GM03348 (cell line): Measurements from ENCODE around the gene ENTPD6.

ENCODE experiments used
- DNase-seq: peaks from one replicate; pipeline ENCODE4 v3.0.0; 2012; ENCODE audit warnings: low spot score

ENTPD6 gene

DNA sequence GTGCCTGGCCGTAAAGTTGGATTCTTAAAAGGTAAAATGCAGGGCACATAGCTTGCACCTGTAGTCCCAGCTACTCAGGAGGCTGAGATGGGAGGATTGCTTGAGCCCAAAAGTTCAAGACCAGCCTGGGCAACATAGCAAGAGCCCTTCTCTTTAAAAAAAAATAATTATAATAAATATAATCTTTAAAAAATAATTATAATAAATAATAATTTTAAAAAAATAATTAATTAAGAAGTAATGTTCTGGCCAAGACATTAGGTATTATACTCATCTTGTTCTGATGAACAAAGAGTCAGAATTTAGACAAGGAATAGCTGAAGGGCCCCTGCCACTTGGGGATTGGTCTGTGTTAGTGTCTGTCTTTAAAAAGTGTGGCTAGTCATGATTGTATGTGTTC lies 13.9 kb downstream of the ENTPD6 start:
- no peak for DNase-seq

DNA sequence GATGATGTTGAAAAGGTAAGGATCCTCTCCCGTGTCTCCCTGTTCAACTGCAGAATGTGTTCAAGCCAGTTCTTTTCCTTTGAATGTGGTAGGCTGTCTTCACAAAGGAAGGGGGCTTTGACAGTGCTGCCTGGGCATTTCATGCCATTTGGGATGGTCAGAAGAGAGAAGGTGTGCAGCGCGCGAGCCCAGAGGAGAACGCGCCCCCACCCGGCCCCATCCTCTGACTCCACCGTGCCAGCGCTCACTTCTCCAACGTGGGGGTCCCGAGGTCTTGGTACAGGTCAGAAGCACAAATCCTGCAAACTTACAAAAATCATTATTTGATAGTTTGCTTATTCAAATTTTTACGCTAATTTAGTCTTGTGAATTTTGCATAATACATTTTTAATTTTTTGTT lies 14.4 kb downstream of the ENTPD6 start:
- no peak for DNase-seq

DNA sequence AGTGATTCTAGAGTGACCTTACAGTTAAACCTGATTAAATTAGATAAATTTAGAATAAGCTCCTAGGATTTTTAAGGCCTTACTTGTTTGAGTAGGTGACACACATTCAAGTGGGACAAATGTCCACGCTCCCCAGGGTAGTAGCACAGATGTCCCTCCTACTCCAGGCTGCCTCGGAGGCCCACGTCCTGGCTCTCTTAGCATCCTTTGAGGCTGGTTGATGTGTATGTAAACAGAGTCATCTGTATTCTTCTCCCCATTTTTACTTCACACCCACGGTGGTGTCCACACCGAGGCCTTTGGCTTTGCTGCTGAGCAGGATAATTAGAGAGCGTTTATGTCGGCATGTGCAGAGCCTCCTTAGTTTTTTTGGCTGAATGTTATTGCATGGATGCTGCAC lies 15.8 kb downstream of the ENTPD6 start:
- DNase-seq = no peak

DNA sequence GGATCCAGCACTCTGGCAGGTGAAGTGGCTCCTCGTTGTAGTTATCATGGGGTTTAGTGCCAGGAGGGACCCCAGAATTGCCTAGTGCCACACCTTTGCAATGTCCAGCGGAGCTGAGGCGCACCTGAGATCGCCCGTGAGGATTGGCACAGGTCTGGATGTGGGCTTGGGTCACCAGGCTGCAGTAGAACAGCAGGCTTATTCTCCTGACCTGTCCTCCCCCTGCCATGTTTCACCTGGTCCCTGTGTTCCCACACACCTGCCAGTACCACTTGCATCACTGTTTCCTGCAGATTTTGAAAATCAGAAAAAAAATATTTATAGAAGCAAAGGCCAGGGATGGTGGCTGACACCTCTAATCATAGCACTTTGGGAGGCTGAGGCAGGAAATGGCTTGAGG lies 16.7 kb downstream of the ENTPD6 start:
- DNase-seq = no peak

DNA sequence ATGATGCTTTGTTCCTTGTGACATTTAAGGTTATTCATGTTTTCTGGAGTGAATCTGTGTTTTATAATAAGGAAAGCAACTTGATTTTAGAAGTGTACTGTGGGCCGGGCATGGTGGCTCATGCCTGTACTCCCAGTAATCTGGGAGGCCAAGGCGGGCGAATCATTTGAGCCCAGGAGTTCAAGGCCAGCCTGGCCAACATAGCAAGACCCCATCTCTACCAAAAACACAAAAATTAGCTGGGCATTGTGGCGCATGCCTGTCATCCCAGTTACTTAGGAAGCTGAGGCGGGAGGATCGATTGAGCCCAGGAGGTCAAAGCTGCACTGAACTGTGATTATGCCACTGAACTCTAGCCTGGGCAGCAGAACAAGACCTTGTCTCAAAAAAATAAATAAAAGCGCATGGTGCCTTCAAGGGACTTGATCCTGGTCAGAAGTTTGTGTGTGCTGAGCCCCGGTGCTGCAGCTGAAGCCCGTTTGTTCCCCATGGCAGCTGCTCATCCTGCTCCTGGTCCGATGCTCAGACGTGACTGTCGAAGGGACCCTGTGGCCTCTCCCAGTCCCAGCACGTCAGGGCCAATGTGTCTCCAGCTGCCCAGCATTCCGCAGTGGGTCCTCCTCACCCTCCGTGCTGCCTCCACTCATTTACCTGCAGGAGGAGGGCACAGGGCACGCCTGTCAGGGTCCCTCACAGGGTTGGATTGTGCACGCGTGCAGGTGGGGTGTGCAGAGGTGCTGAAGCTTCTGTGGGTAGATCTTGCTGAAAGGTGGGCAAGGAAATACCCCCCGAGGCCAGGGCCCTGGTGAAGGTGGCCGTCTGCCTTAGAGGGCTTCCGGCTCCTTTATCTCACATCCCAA lies 18.3 kb downstream of the ENTPD6 start:
- DNase-seq = no peak

DNA sequence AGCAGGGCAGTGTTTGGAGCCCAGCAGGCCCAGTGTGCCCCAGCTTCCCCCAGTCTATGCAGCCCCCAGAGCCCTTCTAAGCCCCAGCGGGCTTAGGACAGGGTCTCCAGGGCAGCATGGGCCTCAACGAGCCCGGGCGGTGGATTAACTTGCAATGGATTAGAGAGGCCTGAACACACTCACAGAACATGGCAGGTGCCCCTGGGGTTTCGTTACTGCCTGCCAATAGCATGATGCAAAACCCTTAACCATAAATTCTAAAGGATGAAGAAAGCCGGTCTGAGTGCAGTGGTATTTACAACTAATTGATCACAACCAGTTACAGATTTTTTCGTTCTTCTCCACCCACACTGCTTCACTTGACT lies 18.9 kb downstream of the ENTPD6 start:
- DNase-seq = no peak

DNA sequence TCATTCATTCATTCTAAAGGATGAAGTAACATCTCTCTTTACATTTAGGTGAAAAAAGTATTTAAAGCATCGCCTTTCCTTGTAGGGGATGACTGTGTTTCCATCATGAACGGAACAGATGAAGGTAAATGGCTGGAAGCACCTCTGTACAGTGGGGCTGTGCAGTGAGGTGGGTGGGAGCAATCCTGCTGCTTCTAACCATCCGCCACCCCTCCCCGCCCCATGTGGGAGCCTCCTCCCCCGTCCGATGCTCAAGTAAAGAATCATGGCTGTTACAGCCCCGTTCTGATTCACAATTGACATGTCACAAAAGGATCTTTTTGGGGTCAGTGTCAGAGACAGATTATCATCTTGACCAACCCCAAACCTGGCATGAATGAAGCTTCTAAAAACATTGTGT lies 19.3 kb downstream of the ENTPD6 start:
- no peak for DNase-seq

DNA sequence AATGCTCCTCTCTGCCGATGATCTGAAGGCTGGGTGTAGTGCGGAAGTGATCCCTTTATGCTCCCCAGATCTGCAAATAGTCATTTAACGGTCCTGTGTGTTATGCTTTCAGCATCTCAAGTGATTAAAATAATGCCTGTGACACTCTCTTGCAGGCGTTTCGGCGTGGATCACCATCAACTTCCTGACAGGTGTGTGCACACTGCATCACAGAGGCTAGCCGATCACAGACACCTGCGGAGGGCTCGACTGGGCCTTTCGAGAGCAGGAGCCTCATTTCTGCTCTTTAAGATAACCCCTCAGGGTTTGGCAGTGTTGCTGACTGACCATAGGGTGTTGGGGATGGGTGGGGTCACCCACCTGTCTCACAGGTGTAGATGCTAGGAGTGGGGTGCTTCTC lies 20.0 kb downstream of the ENTPD6 start:
- no peak for DNase-seq

DNA sequence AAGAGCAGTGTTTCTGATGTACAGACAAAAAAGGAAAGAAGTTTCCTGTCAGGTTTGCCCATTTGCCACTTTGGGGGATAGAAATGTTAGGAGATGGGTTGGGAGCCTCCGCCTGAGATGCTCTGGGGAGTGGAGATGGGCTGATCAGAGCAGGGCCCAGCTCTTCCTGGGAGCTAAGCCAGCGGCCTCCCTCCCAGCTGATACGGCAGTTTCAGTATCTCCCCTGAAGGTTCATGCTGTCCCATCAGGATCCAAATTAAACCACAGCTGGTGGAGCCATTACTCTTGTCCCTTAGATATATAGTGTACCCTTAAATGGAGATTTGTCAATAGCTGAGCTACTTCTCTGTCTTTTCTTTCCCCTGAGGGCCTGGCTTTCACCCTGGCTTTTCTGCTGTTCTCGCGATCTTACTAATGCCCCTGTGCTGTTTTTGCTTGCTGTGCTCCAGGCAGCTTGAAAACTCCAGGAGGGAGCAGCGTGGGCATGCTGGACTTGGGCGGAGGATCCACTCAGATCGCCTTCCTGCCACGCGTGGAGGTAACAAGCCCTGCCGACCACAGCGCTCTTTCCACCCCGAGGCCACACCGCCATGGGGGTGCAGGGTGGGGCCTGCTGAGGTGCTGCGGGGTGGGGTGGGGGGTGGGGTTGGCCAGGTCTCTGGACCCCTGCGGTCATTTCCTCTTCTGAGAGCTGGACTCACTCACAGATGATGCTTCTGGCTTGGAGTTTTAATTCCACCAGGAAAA lies 20.9 kb downstream of the ENTPD6 start:
- DNase-seq = no peak

DNA sequence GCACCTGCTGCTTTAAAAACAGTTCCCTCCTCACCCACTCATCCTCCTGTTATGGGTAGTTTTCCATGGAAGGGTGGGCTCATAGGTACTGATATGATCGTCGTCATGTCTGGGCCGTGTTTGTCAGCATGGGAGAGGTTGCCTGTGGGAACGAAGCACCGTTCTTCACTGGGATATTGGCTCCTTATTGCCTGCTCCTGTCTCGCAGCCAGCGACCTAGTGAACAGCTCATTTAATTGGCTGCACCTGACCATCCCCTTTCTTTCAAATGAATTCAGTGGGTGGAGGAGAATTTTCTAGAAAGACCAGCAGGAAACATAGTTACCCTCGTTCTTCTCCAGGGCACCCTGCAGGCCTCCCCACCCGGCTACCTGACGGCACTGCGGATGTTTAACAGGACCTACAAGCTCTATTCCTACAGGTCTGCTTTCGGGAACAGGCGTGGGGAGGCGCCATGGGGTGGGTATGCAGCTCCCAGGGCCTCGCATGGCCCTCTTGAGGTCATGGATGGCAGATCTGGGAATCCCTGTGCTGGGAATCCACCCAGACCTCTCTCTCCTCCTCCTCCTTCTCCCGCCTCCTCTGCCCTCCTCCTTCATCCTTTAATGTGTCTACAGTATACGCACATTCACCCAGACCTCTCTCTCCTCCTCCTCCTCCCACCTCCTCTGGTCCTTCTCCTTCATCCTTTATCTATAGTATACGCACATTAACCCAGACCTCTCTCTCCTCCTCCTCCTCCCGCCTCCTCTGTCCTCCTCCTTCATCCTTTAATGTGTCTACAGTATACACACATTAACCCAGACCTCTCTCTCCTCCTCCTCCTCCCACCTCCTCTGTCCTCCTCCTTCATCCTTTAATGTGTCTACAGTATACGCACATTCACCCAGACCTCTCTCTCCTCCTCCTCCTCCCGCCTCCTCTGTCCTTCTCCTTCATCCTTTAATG lies 21.9 kb downstream of the ENTPD6 start:
- no peak for DNase-seq

DNA sequence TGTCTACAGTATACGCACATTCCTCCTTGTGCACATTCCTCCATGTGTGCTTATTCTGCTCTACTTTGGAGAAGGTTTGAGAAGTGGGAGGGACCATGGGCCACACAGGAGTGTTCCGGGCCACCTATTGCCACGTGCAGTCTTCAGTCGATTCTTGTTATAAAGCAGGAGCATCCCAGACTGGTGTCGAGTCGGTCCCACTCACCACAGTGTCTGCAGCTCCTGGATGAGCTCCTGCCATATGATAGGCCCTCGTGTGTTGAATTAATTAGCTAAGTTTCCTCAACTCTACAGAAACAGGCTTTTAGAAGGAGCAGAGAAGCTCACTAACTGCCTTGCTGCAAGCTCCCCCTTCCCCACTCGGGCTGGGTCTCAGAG lies 22.6 kb downstream of the ENTPD6 start:
- no peak for DNase-seq

DNA sequence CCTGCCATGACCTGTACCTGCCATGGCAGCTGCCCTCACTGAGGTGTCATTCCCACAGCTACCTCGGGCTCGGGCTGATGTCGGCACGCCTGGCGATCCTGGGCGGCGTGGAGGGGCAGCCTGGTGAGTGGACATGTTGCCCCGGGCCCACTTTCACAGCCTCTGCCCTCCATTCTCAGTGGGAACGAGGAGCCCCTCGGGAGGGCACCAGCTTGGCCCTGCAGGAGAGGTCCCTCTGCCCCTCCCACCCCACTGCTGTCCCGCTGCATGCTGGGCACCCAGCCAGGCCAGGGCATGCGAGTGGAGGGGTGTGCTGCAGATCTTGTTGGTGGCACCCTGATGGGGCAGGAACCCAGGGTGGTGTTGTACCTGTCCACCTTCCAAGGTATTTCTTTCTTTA lies 23.0 kb downstream of the ENTPD6 start:
- no peak for DNase-seq

DNA sequence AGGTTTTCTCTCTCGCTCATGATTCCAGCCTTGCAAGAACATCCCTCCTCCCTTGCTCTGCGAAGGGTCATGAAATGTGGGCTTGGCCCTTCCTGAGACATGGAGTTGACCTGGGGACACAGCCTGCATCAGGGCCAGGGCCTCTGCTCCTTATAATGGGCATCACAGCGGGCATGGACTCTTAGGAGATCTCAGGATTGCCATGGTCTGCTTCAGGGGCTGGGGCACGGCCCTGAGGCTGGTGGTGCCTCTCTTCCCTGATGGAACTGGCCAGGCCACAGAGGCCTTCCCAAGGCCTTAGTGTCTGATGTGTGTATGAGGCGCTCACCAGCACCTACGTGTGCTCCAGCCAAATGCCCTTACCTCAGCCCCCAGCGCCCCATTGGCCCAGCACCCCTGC lies 23.9 kb downstream of the ENTPD6 start:
- DNase-seq = no peak

DNA sequence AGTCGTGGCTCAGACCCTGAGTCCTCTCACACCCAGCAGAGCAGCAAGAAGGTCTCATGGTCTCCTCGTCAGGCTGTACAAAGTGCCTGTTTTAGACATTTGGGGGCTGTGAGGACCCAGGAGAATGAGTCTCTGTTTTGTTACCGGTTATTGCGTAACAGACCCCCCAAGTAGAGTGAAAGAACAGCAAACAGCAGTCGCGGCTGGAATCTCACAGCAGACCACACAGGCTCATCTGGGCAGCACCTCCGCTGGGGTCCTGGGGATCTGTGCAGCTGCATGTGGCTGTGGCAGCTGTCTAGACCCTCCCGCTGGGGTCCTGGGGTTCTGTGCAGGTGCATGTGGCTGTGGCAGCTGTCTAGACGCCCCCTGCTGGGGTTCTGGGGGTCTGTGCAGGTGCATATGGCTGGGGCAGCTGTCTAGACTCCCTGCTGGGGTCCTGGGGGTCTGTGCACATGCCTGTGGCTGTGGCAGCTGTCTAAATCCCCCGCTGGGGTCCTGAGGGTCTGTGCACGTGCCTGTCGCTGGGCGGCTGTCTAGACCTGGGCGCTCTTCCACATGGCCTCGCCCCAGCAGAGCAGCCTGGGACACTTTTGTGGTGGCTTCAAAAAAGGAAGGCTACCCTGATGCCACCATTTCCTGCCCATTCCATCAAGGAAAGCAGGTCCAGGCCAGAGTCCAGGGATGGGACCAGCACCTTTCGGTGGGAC lies 24.7 kb downstream of the ENTPD6 start:
- DNase-seq = no peak

DNA sequence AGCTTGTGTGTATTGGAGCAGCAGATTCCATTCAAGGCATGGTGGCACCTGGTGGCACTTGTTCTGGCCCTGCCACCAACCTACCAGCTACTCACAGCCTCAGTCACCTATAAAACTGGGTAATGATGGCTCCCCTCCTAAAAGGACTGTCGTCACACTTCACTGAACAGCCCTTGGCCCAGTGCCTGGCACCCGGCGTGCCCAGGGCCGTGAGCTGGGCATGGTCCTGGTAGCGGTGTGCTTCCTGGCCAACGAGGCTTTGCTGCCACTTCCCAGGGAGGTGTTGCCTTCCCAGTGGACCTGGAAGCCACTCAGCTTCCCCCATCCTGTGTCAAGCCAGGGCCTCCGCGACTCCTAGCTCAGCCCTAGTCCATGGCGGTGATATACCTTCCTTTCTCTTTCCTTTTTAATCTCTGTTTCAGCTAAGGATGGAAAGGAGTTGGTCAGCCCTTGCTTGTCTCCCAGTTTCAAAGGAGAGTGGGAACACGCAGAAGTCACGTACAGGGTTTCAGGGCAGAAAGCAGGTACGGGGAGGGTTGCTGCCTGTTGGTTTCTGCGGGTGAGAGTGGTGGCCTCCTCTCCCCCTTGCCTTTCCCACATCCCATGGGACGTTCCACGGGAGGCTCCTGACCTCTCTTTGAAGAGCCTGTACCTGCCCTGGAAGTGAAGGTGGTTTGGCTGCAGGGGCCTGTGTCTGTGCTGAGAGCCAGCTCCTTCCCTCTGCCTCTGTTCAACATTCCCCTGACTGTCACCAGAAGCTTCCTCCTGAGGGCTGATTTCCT lies 25.5 kb downstream of the ENTPD6 start:
- no peak for DNase-seq

DNA sequence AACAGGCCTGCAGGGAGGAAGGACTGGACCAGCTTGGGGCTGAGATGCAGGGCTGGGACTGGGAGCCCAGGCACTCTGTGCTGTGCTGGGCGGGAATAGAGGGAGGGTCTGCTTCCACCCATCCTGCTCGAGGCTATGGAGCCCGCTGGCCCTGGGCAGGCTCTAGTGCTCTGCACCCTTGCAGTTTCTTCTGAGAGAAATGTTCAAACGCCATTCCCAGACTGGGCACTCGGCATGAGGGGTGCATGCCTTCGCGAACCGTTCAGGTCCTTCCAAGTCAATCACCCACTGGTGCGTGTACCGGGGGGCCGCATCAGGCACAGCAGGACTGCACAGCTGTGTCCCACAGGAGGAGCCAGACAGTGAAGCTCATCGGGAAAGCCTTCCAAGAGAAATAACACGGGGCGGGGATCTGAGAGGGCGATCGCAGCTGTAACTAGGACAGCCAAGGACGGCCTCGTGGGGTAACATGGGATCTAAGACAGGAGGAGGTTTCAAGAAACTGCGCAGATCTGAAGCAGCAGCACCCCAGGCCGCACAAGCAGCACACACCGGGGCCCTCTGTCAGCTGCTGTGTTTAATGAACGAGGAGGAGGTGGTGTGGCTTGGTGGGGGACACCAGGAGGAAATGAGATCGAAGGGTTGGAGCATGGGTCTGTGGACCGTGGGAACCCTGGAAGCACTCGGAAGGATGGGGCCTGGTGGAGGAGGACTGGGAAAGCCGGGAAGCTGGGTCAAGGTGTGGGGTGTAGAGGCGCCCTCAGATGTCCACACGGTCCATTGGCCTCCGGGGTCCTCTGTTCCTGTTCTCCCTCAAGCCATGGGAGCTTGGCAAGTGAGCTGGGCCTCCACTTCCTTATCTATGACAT lies 26.3 kb downstream of the ENTPD6 start:
- DNase-seq = no peak

DNA sequence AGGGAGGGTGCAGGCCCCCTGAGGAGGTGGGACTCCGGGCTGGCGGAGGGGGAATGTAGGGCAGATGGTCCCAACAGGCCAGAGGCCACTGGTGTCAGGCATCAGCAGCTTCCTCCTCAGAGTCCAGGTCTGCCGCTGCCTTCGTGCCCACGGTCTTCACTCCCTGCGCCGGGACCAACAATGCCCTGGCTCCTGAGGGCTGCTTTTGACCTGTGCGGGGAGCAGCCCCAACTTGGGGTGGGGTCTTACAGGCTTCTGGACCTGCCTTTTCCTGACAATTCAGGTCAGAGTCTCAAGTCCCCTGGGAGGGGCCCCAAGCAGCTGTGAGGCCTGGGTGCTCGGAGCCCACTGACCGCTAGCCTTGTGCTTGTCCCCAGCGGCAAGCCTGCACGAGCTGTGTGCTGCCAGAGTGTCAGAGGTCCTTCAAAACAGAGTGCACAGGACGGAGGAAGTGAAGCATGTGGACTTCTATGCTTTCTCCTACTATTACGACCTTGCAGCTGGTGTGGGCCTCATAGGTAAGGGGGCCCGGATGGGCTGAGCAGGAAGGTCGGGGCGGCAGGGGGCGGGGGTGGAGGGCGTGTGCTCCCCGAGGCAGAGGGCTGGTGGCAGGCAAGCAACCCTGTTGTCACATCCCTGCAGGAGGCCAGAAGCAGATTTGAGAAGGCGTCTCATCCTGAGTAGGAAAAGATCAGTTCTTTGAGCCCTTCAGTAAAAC lies 27.1 kb downstream of the ENTPD6 start:
- DNase-seq = no peak

DNA sequence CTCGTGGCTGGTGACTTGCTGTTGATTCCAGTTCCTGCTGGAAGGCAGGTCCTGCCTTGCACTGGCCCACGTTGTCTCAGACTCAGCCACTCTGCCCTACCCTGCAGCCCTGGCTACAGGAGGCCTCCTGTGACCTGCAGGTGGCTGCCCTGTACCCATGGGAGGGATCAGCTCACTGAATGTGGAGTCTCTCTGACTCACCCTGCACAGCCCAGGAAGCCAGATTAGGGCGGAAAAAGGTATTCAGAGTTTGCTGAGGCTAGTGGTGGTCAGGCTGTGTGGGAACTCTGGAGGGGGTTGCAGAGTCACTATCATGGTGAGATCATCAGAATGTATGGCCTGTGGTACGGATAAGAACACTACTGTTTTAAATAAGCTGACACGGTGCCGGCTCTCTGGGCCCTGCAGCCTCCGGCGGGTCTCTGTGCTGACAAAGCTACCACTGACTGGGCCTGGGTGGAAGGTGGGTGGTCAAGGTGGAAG lies 27.7 kb downstream of the ENTPD6 start:
- DNase-seq = peak; percentile 80
